ENCODE results near the gene FSHB. TPM values are rescaled to one million over a fixed set of nuclear protein-coding genes. Genes with fewer than 3 reads are reported as not detected.

FSHB gene
- total RNA-seq, 1 donor from 2014 or later: not detected

- H3K4me1 Mint-ChIP-seq: no peaks in the 10 kb centered on the region
- ATAC-seq (ENCODE audit: low read depth): no peak
- no peak overlapping the region for H3K27ac Mint-ChIP-seq
- no peak overlapping the region for H3K4me3 Mint-ChIP-seq
- POLR2A ChIA-PET: no interaction called here
- intact Hi-C loops (cut with micrococcal nuclease): no loop called here
- CTCF ChIA-PET: no interaction called here
- H3K36me3 Mint-ChIP-seq (ENCODE audit: low read depth): no peaks in the 10 kb centered on the region
- TF ChIP-seq, protein P1, sequence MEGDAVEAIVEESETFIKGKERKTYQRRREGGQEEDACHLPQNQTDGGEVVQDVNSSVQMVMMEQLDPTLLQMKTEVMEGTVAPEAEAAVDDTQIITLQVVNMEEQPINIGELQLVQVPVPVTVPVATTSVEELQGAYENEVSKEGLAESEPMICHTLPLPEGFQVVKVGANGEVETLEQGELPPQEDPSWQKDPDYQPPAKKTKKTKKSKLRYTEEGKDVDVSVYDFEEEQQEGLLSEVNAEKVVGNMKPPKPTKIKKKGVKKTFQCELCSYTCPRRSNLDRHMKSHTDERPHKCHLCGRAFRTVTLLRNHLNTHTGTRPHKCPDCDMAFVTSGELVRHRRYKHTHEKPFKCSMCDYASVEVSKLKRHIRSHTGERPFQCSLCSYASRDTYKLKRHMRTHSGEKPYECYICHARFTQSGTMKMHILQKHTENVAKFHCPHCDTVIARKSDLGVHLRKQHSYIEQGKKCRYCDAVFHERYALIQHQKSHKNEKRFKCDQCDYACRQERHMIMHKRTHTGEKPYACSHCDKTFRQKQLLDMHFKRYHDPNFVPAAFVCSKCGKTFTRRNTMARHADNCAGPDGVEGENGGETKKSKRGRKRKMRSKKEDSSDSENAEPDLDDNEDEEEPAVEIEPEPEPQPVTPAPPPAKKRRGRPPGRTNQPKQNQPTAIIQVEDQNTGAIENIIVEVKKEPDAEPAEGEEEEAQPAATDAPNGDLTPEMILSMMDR (IDR thresholded peaks at IDR 0.05): no peak
- peaks cover 7% of the 10 kb centered on the region for H3K9me3 Mint-ChIP-seq
- DNase-seq: no peak
- H3K27me3 Mint-ChIP-seq: no peaks in the 10 kb centered on the region
Measured at GRCh38 chr11:30225642-30226041, 5.2 kb upstream of the FSHB start.

DNA sequence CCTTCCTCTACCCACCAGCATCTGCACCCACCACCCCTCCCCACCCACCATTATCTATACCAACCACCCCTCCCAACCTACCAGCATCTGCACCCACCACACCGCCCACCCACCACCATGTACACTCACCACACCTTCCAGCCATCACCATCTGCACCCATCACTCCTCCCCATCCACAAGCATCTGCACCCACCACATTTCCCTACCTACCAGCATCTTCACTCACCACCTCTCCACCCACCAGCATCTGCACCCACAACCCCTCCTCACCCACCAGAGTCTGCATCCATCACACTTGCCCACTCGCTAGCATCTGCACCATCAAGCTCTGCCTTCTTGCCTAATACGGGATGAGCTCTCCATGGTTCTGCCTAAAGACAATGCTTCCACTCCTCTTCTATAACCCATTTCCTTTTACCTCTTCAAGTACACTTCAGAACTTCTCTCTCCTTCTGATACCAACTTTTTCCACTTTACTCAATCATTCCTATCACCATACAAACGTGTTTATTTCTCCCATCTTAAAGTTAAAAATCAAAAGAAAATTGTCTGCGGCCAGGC, 2.4 kb upstream of the FSHB start:
- no peak for ATAC-seq (ENCODE audit: low read depth)
- peaks cover 7% of the 10 kb centered on the region for H3K9me3 Mint-ChIP-seq
- ChIA-PET POLR2A (no interaction called here), CTCF (no interaction called here)
- TF ChIP-seq, protein P1 (IDR thresholded peaks at IDR 0.05): no peak
- no peak overlapping the region for H3K27ac Mint-ChIP-seq
- H3K36me3 Mint-ChIP-seq (ENCODE audit: low read depth): no peaks in the 10 kb centered on the region
- intact Hi-C loops (cut with micrococcal nuclease): no loop called here
- no peaks in the 10 kb centered on the region for H3K4me1 Mint-ChIP-seq
- H3K27me3 Mint-ChIP-seq: no peaks in the 10 kb centered on the region
- no peak for DNase-seq
- H3K4me3 Mint-ChIP-seq: no peak overlapping the region

DNA sequence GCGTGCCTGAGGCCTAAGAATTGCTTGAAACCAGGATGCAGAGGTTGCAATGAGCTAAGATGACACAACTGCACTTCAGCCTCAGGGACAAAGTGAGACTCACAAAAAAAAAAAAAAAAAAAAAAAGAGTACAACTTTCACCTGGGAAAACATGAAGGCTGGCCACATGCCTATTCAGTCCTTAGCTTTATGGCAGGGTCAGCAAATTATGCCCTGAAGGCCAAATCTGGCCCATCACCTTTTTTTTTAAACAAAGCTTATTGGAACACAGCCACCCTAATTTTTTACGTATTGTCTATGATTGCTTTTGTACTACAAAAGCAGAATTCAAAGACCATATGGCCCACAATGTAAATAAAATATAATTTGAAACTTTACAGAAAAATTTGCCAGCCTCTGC, 8.2 kb downstream of the FSHB start:
- DNase-seq (no peak), ATAC-seq (ENCODE audit: low read depth) (no peak)
- Mint-ChIP-seq H3K27ac (no peak overlapping the region), H3K9me3 (no peaks in the 10 kb centered on the region), H3K4me3 (no peak overlapping the region), H3K36me3 (ENCODE audit: low read depth) (no peaks in the 10 kb centered on the region), H3K4me1 (no peaks in the 10 kb centered on the region), H3K27me3 (peaks cover 3% of the 10 kb centered on the region)
- ChIA-PET CTCF (no interaction called here), POLR2A (no interaction called here)
- intact Hi-C loops (cut with micrococcal nuclease): no loop called here
- TF ChIP-seq, protein P1 (IDR thresholded peaks at IDR 0.05): no peak

DNA sequence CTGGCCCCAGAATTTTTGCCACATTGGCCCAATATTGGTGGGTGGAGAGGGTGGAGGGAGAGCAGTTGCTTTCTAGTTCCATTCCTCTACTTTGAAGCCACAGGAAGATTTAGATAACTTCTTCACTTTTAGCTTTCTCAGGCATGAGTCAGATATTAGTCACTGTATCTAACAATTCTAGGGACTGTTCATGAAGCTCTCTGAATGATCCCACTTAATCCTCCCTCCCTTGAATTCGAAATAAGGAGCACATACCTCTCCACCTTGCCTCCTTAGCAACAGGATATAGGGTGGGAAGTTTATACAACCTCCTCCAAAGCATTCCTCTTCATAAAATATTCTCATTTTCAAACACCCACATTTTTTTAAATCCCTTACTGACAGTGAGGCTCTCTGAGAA, 13.5 kb downstream of the FSHB start:
- H3K27me3 Mint-ChIP-seq: peaks cover 13% of the 10 kb centered on the region
- intact Hi-C loops (cut with micrococcal nuclease): no loop called here
- TF ChIP-seq, protein P1 (IDR thresholded peaks at IDR 0.05): no peak
- H3K9me3 Mint-ChIP-seq: no peaks in the 10 kb centered on the region
- H3K4me1 Mint-ChIP-seq: no peaks in the 10 kb centered on the region
- ATAC-seq (ENCODE audit: low read depth) (no peak), DNase-seq (no peak)
- no peak overlapping the region for H3K4me3 Mint-ChIP-seq
- H3K36me3 Mint-ChIP-seq (ENCODE audit: low read depth): no peaks in the 10 kb centered on the region
- POLR2A ChIA-PET: no interaction called here
- CTCF ChIA-PET: no interaction called here
- H3K27ac Mint-ChIP-seq: no peak overlapping the region

GRCh38 chr11:30245621-30246020, 14.8 kb downstream of the FSHB start:
- intact Hi-C loops (cut with micrococcal nuclease): no loop called here
- peaks cover 10% of the 10 kb centered on the region for H3K27me3 Mint-ChIP-seq
- ChIA-PET POLR2A (no interaction called here), CTCF (no interaction called here)
- no peak for DNase-seq
- no peaks in the 10 kb centered on the region for H3K9me3 Mint-ChIP-seq
- TF ChIP-seq, protein P1 (IDR thresholded peaks at IDR 0.05): no peak
- ATAC-seq (ENCODE audit: low read depth): no peak
- no peak overlapping the region for H3K4me3 Mint-ChIP-seq
- no peaks in the 10 kb centered on the region for H3K4me1 Mint-ChIP-seq
- H3K27ac Mint-ChIP-seq: no peak overlapping the region
- H3K36me3 Mint-ChIP-seq (ENCODE audit: low read depth): no peaks in the 10 kb centered on the region

Data from activated B cell treated with CpG ODN at 0.5 μM for 24 hours (primary cell).